Stimulated activated CD4-positive, alpha-beta T cell treated with anti-CD3 and anti-CD28 coated beads, Interleukin-12 subunit alpha, Interleukin-12 subunit beta, amount 100 ng/mL, for 48 hours (primary cell): Measurements from ENCODE around the gene ARHGAP12.

Source experiments
- DNase-seq, 3 donors: peaks; one replicate each; pipeline ENCODE4 v3.0.0-alpha.2; 2020; ENCODE audit warnings: low read depth in 2 of 3, low spot score in 1 of 3

The ARHGAP12 gene

DNA sequence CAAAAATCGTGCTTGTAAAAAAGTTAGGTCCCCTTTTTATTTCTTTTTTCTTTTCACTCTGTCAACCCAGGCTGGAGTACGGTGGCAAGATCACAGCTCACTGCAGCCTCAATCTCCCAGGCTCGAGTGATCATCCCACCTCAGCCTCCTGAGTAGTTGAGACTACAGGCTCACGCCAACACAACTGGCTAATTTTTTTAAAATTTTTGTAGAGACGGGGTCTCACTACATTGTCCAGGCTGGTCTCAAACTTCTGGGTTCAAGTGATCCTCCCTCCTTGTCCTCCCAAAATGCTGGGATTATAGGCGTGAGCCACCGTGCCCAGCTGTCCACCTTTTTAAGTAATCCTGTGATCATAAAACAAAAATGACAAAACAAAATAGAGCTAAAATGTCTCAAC, 19.4 kb upstream of the ARHGAP12 start:
- DNase-seq, result no peak

DNA sequence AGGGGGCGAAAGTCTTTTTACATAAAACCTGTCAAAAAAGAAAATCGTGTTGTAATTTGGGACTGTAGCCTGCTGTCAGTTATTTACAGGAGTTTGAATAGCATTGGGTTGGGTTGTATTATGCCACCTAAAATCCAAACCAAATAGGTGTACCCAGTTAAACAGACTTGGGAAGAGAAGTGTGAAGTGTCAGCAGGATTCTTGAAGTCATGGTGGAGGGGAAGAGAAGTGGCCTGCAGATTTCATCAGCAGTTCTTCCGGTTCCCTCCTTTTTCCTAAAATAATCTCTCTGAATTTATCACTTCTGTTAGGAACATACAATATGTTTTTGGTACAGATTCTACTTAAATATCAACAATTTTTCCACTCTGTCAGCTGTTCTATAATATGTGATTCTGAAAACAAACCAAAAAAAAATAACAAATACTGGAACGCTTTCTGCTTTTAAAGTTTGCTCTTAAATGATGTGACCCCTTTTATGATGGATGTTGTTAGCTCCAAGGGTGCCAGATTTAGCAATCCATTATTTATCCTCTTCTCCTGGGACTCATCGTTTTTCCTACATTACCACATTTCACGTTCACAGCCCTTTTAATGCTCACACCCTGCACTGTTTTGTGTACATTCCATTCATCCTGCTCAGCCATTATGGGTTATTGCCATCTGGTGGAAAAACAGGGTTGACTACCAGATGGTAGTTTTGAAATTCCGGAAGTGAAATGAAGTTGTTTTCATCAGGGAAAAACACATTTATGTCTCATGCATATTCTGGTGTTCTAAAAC, 18.7 kb upstream of the ARHGAP12 start:
- DNase-seq, result no peak

DNA sequence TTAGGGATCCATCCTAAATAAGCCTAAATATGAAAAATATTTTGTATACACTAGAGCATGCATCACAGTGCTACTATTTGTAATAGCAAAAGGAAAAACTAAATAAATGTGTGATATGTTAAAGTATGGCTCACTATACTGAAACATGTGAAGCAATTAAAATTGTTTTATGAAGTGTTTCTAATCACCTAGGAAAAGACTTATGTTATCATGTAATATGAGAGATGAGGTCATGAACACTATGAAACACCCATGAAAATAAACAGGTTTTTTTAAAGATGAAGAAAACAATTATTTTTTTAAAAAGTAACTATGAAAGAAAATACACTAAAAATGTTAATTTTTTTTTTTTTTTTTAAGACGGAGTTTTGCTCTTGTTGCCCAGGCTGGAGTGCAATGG, 16.8 kb upstream of the ARHGAP12 start:
- no peak for DNase-seq

DNA sequence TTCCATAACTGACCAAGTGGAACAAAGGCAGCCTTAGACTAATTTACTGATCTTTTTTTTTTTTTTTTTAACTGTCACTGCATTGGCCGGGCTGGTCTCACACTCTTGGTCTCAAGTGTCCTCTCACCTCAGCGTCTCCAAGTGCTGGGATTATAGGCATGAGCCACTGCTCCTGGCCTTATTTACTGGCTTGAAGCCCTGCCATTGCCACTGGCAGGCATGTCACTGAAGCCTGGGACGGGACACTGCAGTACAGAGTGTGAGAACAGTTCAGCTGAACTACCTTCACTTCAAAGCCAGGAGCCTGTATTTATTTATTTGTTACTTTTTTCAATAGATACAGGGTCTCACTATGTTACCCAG, 15.4 kb upstream of the ARHGAP12 start:
- no peak for DNase-seq

DNA sequence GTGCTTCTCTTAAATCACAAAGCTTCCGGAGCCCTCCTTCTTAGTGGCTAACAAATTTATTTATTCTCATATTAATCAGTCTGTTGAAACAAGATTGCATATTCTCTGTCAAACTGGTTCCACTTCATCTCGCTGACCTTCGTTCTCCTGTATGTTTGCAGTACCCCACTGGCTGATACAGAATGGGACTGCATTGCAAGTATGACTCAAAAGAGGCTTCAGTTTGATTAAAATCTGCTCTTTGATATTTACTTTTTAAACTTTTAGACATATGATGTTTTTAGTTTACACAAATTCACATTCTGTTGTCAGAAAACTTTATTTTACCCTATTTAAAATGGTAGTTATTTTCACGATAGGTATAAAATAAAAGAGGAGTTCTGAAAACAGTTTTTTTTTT, 14.3 kb upstream of the ARHGAP12 start:
- DNase-seq, result no peak

DNA sequence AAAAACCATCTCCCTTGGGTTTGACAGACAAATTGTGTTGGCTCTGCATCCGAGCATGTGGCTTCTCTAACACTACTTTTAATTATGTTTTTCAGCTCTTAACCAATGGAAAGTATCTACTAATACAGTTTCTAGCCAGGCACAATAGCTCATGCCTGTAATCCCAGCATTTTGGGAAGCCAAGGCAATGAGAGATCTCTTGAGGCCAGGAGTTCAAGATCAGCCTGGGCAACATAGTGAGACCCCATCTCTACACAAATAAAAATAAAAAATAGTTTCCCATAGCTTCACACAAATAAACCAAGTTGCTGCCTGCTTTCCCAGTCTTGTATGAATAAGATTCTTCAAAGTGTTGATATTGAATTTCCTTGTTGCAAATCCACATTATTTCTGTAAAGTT, 13.8 kb upstream of the ARHGAP12 start:
- DNase-seq, result no peak

DNA sequence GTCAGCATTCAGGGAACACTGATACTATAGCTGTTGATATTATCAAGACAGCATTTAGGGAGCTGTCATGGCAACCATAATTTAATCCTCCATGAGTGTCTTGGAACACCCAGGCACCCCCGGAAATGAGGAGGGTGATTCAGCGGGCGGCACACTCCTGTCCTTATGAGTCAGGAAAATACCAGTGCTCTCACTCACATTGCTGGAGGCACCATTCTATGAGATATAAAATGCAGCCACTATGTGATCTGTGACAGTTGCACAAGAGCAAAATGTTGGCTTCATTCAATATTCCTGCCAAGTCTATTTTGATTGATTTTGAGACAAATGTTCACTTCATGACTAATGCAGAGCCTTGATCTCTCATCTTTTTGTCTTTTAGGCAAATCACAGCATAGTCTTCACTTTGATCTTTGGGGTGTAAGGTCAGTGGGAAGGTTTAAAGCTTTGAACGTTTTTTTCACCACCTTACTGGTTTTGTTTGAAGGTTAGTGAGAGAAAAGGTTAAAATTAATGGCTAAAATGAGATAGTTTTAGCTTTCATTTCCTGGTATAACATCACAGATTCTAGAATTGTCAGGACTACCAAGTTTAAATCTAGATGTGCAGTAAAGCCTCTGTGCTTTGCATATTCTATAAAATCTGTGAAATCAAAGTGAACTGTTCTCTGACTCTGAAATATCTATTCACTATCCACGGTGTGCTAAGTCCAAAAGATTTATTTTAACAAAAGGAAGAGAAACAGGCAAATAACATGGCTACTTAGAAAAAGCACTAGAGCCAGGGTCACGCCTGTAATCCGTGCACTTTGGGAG, 12.4 kb upstream of the ARHGAP12 start:
- no peak for DNase-seq

DNA sequence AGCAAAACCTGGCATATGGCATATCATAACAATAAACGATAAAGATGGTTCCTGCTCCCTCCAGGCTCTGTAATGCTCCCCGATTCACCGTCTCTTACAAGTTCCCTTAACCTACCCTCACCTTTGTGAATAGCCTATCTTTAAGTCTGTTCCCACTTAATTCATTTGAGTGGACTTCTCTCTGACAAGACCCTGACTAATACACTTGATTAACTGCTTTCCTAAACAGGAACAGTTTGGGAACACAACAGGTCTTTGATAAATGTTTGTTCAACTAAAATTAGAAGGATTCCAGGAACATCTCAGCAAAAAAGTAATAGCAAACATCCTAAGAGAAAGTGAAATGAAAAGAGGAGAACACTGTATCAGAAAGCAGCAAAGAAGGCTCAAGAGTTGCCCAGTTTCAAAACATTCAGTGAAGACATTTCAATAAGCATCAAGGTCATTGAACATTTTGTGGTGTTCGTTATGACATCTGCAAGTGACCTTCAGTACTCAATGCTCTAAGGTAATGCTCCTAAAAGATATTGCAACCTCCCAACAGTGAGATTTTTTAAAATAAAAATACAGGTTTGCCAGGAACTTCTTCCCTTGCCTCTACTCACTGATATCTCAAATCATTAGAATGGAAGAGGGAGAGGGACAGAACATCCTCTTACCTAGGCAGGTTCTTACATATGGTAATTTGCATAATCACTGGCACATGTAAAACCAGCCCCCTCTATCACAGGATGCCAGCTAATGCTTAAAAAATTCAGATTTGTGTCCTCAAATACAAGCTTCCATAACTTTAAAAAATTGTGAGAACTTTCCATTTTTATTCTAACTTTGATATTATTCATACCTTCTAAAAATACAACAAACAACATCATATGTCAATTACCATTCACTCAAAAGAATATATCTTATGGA, 11.4 kb upstream of the ARHGAP12 start:
- DNase-seq, result no peak

DNA sequence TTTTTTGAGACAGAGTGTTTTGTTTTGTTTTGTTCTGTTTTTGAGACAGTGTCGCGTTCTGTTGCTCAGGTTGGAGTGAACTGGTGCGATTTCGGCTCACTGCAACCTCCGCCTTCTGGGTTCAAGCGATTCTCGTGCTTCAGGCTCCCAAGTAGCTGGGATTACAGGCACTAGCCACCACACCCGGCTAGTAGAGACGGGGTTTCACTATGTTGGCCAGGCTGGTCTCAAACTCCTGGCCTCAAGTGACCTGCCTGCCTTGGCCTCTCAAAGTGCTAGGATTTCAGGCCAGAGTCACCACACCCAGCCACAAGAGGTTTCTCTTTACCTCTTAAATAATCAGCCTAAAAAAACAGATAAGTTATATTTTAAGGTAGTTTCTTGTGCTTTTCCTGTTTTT, 8.7 kb upstream of the ARHGAP12 start:
- no peak for DNase-seq

DNA sequence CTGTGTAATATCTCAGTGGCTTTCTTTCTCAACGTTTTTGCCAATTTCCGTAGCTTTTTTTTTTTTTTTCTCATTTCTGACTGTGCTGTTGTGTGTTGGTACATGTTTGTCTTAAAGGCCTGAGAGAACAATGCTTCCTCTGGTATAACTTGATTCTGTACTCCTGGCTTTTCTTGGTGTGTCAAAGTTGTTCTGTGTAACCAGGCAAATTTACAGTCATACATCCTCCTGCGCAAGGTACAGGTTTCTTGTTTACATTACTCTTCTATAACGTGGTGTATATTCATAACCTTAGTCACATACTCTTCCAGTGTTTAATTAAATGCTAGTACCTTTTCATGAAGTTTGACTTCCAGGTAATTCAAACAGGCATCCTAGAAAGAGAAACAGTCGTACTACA, 8.3 kb upstream of the ARHGAP12 start:
- no peak for DNase-seq

DNA sequence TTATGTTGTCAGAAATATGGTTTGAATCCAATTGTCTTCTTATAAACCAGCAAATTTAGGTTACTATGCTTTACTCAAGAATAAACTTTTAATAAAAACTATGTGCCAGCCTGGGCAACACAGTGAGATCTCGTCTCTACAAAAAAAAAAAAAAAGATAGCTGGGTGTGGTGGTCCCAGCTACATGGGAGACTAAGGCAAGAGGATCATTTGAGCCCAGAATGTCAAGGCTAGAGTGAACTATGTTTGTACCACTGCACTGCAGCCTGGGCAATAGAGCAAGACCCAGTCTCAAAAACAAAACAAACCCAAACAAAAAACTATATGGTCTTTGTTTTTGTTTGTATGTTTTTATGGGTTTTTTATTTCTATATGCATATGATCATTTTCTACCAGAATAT, 7.5 kb upstream of the ARHGAP12 start:
- no peak for DNase-seq

DNA sequence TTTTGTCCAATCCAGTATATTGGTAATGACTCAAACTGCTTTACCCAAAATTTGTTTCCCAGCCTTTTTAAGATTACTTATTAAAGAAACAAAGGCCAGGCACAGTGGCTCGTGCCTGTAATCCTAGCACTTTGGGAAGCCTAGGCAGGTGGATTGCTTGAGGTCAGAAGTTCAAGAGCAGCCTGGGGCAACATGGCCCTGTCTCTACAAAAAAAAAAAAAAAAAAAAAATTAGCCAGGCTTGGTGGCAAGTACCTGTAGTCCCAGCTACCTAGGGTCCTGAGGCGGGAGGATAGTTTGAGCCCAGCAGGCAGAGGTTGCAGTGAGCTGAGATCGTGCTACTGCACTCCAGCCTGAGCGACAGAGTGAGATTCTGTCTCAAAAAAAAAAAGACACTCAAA, 7.0 kb upstream of the ARHGAP12 start:
- DNase-seq, result no peak

DNA sequence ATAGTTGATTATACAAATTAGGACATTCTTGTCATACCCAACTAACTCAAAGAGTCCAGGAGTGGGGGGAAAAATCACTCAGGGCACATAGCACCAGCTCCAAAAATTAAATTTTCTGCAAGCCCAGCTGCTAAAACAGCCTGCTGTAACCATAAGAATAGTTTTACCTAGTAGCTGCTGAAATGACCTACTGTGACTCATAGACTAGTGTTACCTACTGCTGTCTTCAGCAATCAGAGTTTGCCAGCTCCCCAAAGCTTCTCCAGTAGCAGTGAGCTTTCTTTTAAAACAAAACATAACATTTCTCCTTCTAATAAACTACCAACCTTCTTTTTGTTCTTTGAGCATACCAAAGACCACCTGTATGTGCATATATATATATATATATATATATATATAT, 4.2 kb upstream of the ARHGAP12 start:
- DNase-seq, result no peak

DNA sequence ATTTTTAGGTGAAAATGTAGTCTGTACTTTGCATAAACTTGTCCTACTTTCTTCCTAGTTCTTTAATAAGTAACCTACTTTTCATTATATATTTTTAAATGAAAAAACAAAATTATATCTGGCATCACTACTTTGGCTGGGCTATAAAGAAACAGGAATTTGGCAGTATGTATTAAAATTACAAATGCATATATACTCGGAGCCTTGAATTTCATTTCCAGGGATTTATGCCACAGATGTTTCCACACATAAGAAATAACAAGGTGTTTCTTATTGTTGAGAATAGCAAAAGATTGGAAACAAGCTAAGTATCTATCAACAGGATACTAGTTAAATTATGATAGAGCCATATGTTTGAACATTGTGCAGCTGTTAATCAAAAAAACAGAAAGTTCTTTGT, 2.2 kb upstream of the ARHGAP12 start:
- DNase-seq, result no peak

DNA sequence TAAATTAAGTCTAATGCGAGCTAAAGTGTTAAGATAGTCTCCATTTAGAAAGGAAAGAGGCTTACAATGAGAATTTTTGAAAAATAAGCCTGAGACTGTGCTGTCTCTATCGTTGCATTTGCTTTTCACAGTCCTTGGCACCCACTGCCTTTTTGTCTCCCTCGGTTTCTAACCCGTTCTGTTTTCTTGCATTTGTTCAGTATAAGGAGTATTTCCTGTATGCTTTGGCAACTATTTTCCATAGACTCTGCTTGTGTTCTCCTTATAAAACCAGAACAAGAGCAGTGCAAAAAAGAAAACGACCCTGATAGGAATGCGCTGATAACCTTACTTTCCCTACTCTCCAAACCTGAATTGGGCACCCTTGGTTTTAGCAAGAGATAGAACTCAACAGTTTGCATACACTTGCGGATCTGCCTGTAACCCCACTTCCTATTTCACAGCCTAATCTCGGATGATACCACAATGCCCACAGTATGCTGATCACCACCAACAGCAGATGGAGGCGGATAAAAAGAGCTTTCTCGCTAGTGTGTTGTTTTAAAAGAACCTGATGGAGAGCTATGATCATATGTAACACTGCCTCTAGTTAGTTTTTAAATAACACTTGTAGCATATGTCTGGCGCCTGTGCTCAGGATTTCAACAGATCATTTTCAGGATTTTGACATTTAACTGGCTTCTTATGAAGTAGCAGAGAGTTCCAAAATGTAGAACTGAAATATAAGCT, 1.6 kb upstream of the ARHGAP12 start:
- no peak for DNase-seq

DNA sequence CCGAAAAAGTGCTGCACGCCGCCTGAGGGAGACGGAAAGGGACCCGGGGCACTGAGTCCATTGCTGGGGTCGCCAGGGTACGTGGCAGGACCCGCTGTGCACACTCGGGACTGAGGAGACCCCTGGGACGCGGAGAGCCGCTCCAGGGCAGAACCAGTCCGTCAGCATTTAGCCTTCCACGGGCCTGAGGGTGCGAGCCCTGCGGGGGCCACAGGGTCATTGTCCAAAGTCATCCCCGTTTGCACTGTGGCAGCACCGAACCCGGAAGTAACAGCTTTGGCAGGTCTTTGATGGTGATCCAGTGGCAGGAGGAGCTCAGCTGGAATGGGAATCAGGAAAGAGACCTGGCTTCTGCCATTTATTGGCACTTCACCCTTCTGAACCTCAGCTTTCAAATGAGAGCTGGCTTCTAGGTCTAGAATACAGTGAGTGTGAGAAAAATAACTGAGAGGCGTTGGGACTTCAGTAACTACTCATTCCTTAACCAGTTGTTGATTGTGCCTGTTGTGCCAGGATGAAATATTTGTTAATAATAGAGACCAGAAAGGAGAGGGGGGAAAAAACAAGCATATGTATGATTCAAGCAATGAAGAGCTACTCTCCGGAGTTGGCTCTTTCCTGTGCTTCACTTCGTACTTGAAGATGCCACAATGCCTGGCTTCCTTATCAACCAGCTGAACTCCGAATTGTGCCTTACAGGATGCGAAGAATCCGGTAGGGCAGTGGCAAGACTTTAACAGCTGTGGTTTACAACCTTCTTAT, 811 bp upstream of the ARHGAP12 start:
- no peak for DNase-seq

DNA sequence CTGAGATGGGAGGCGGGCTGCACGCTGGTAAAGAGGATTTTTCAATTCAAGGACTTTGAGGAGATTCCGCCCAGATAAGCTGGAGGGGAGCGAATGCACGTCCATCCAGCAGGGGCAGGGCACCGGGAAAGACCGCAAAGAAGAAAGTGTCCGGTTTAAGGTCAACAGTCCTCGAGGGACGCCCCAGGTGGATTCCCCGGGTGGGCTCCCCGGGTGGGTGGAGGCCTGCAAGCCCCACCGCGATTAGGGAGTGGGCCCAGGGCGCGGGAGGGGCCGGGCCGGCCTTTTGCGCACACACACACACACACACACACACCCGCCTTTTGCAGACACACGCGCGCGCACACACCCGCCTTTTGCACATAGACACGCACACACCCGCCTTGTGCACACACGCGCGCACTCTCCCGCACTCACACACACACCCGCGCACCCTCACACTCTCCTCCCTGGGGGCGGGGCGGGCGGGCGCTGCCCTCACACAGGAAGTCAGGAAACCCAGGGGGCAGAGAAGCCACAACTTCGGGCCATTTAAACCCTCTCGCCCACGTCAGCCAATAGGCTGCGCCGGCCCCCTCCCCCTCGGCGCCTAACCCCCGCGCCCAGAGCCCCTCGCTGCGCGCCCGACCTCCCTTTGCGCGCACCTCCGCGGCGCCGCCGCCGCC, 615 bp downstream of the ARHGAP12 start:
- DNase-seq, result peak in 1 of 3 donors; percentile 24

DNA sequence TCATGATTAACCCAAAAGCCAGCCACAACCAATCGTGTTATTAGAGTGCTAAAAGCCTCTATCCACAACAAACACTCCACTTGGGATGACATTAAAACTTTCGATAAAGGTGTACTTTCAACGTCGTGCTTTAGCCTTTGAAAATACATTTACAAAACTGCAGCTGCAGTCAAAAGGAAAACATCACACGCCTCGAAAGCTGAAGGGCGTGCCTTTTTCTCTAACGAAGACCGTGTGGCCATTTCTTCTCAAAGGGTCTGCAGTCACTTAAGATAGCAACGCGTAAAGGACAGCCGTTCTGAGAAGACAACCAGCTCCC, 1.1 kb downstream of the ARHGAP12 start:
- no peak for DNase-seq

DNA sequence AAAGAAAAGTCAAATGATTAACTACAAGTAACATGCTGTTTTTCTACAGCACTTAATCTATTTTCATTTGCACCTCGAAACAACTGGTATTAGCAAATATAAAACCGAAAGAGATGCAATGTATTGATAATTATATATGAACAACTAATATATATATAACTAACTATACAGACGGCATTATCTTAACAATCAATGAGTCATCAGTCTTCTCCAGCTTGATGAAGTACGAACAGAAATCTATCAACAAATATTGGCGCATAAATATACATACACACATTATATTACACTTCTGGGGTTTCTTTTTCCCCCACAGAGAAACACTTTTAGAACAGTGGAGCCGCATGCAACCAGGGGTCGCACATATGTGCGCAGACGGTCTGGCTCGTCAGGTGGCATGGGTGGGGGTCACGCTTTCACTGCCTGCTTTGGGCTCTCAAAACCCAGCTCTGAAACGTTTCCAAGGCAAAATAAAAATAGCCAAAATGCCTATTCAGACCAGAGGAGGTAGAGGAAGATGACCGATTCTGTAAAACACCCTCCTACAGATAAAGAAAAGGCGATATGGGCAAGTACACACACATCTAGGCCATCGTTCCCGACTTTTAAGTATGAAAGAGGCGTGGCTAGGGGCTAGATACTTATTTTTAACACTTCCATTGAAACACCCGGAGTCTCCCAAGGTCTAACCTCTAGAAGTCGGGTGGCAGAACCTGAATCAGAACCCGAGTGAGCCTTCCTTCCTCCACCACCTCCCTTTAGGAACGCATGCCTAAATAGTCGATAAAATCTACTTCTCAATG, 1.7 kb downstream of the ARHGAP12 start:
- no peak for DNase-seq
